ENCODE data around the gene POC1A.

The POC1A gene

GRCh38 chr3:52144796-52145735 is 9.2 kb downstream of the POC1A start:
- no peak for DNase-seq (ENCODE audit: low read depth, low spot score)
- peaks cover 31% of the 10 kb centered on the region for H3K36me3 ChIP-seq (ENCODE audit: control insufficient read depth, insufficient read depth, low read length)

GRCh38 chr3:52144034-52144795 is 10.0 kb downstream of the POC1A start:
- WGBS (ENCODE audit: insufficient coverage, insufficient read length) = no CpG with 5 or more reads among the region's 3 CpGs
- Histone ChIP-seq H3K27ac (ENCODE audit: low read length) (no peak overlapping the region), H3K9me3 (ENCODE audit: control insufficient read depth, insufficient read depth, low read length) (no peaks in the 10 kb centered on the region), H3K27me3 (ENCODE audit: control insufficient read depth, insufficient read depth, low read length) (no peaks in the 10 kb centered on the region), H3K4me3 (ENCODE audit: low read length) (no peak overlapping the region), H3K36me3 (ENCODE audit: control insufficient read depth, insufficient read depth, low read length) (peaks cover 25% of the 10 kb centered on the region), H3K4me1 (ENCODE audit: control insufficient read depth, insufficient read depth, low read length) (peaks cover 2% of the 10 kb centered on the region)
- DNase-seq (ENCODE audit: low read depth, low spot score) = peak; percentile 41

More at GRCh38 chr3:52144796-52145735, 9.2 kb downstream of the POC1A start:
- H3K4me1 ChIP-seq (ENCODE audit: control insufficient read depth, insufficient read depth, low read length) = peaks cover 2% of the 10 kb centered on the region
- no peaks in the 10 kb centered on the region for H3K27me3 ChIP-seq (ENCODE audit: control insufficient read depth, insufficient read depth, low read length)
- no CpG with 5 or more reads among the region's 11 CpGs for WGBS (ENCODE audit: insufficient coverage, insufficient read length)
- H3K27ac ChIP-seq (ENCODE audit: low read length) = no peak overlapping the region
- H3K4me3 ChIP-seq (ENCODE audit: low read length) = no peak overlapping the region
- no peaks in the 10 kb centered on the region for H3K9me3 ChIP-seq (ENCODE audit: control insufficient read depth, insufficient read depth, low read length)

- Histone ChIP-seq H3K27me3 (ENCODE audit: control insufficient read depth, insufficient read depth, low read length) (no peaks in the 10 kb centered on the region), H3K36me3 (ENCODE audit: control insufficient read depth, insufficient read depth, low read length) (peaks cover 19% of the 10 kb centered on the region), H3K4me3 (ENCODE audit: low read length) (no peak overlapping the region), H3K27ac (ENCODE audit: low read length) (no peak overlapping the region), H3K4me1 (ENCODE audit: control insufficient read depth, insufficient read depth, low read length) (peaks cover 2% of the 10 kb centered on the region), H3K9me3 (ENCODE audit: control insufficient read depth, insufficient read depth, low read length) (no peaks in the 10 kb centered on the region)
- DNase-seq (ENCODE audit: low read depth, low spot score) = no peak
- WGBS (ENCODE audit: insufficient coverage, insufficient read length) = no CpG with 5 or more reads among the region's 3 CpGs
Measured at GRCh38 chr3:52143616-52144015, 10.6 kb downstream of the POC1A start.

GRCh38 chr3:52143156-52143555 is 11.1 kb downstream of the POC1A start:
- DNase-seq (ENCODE audit: low read depth, low spot score) = no peak
- no peak overlapping the region for H3K27ac ChIP-seq (ENCODE audit: low read length)
- H3K27me3 ChIP-seq (ENCODE audit: control insufficient read depth, insufficient read depth, low read length) = no peaks in the 10 kb centered on the region
- peaks cover 2% of the 10 kb centered on the region for H3K4me1 ChIP-seq (ENCODE audit: control insufficient read depth, insufficient read depth, low read length)
- H3K36me3 ChIP-seq (ENCODE audit: control insufficient read depth, insufficient read depth, low read length) = peaks cover 17% of the 10 kb centered on the region
- WGBS (ENCODE audit: insufficient coverage, insufficient read length) = no CpG with 5 or more reads among the region's 4 CpGs
- H3K9me3 ChIP-seq (ENCODE audit: control insufficient read depth, insufficient read depth, low read length) = no peaks in the 10 kb centered on the region
- H3K4me3 ChIP-seq (ENCODE audit: low read length) = no peak overlapping the region

- no peak for DNase-seq (ENCODE audit: low read depth, low spot score)
- H3K27ac ChIP-seq (ENCODE audit: low read length) = no peak overlapping the region
- H3K36me3 ChIP-seq (ENCODE audit: control insufficient read depth, insufficient read depth, low read length) = peaks cover 19% of the 10 kb centered on the region
- H3K4me1 ChIP-seq (ENCODE audit: control insufficient read depth, insufficient read depth, low read length) = peaks cover 2% of the 10 kb centered on the region
- H3K4me3 ChIP-seq (ENCODE audit: low read length) = no peak overlapping the region
- no peaks in the 10 kb centered on the region for H3K27me3 ChIP-seq (ENCODE audit: control insufficient read depth, insufficient read depth, low read length)
- no CpG with 5 or more reads among the region's 7 CpGs for WGBS (ENCODE audit: insufficient coverage, insufficient read length)
- H3K9me3 ChIP-seq (ENCODE audit: control insufficient read depth, insufficient read depth, low read length) = no peaks in the 10 kb centered on the region
Measured at GRCh38 chr3:52141751-52142150, 12.5 kb downstream of the POC1A start.

GRCh38 chr3:52140769-52141168 is 13.5 kb downstream of the POC1A start:
- no CpG with 5 or more reads among the region's 5 CpGs for WGBS (ENCODE audit: insufficient coverage, insufficient read length)
- H3K36me3 ChIP-seq (ENCODE audit: control insufficient read depth, insufficient read depth, low read length) = peaks cover 11% of the 10 kb centered on the region
- no peak for DNase-seq (ENCODE audit: low read depth, low spot score)

GRCh38 chr3:52140000-52140399 is 14.2 kb downstream of the POC1A start:
- Histone ChIP-seq H3K4me1 (ENCODE audit: control insufficient read depth, insufficient read depth, low read length) (peaks cover 2% of the 10 kb centered on the region), H3K27ac (ENCODE audit: low read length) (no peak overlapping the region), H3K4me3 (ENCODE audit: low read length) (no peak overlapping the region), H3K9me3 (ENCODE audit: control insufficient read depth, insufficient read depth, low read length) (no peaks in the 10 kb centered on the region), H3K36me3 (ENCODE audit: control insufficient read depth, insufficient read depth, low read length) (peaks cover 3% of the 10 kb centered on the region), H3K27me3 (ENCODE audit: control insufficient read depth, insufficient read depth, low read length) (no peaks in the 10 kb centered on the region)
- no peak for DNase-seq (ENCODE audit: low read depth, low spot score)
- WGBS (ENCODE audit: insufficient coverage, insufficient read length) = no CpG with 5 or more reads among the region's 9 CpGs

More at GRCh38 chr3:52140769-52141168, 13.5 kb downstream of the POC1A start:
- Histone ChIP-seq H3K4me1 (ENCODE audit: control insufficient read depth, insufficient read depth, low read length) (peaks cover 2% of the 10 kb centered on the region), H3K9me3 (ENCODE audit: control insufficient read depth, insufficient read depth, low read length) (no peaks in the 10 kb centered on the region), H3K4me3 (ENCODE audit: low read length) (no peak overlapping the region), H3K27me3 (ENCODE audit: control insufficient read depth, insufficient read depth, low read length) (no peaks in the 10 kb centered on the region), H3K27ac (ENCODE audit: low read length) (no peak overlapping the region)

GRCh38 chr3:52137311-52137710 is 16.9 kb downstream of the POC1A start:
- DNase-seq (ENCODE audit: low read depth, low spot score) = no peak
- H3K4me1 ChIP-seq (ENCODE audit: control insufficient read depth, insufficient read depth, low read length) = no peaks in the 10 kb centered on the region
- no peak overlapping the region for H3K27ac ChIP-seq (ENCODE audit: low read length)
- no peaks in the 10 kb centered on the region for H3K27me3 ChIP-seq (ENCODE audit: control insufficient read depth, insufficient read depth, low read length)
- H3K4me3 ChIP-seq (ENCODE audit: low read length) = no peak overlapping the region
- WGBS (ENCODE audit: insufficient coverage, insufficient read length) = no CpG with 5 or more reads among the region's 7 CpGs
- peaks cover 3% of the 10 kb centered on the region; the same call in 1 of the 2 replicates for H3K36me3 ChIP-seq (ENCODE audit: control insufficient read depth, insufficient read depth, low read length)
- no peaks in the 10 kb centered on the region for H3K9me3 ChIP-seq (ENCODE audit: control insufficient read depth, insufficient read depth, low read length)

- H3K36me3 ChIP-seq (ENCODE audit: control insufficient read depth, insufficient read depth, low read length) = peaks cover 3% of the 10 kb centered on the region; the same call in 1 of the 2 replicates
- DNase-seq (ENCODE audit: low read depth, low spot score) = no peak
- H3K9me3 ChIP-seq (ENCODE audit: control insufficient read depth, insufficient read depth, low read length) = no peaks in the 10 kb centered on the region
- H3K27ac ChIP-seq (ENCODE audit: low read length) = no peak overlapping the region
- H3K27me3 ChIP-seq (ENCODE audit: control insufficient read depth, insufficient read depth, low read length) = no peaks in the 10 kb centered on the region
- no peak overlapping the region for H3K4me3 ChIP-seq (ENCODE audit: low read length)
- H3K4me1 ChIP-seq (ENCODE audit: control insufficient read depth, insufficient read depth, low read length) = no peaks in the 10 kb centered on the region
- no CpG with 5 or more reads among the region's 9 CpGs for WGBS (ENCODE audit: insufficient coverage, insufficient read length)
Measured at GRCh38 chr3:52136513-52136912, 17.7 kb downstream of the POC1A start.

- no CpG with 5 or more reads among the region's 4 CpGs for WGBS (ENCODE audit: insufficient coverage, insufficient read length)
- Histone ChIP-seq H3K9me3 (ENCODE audit: control insufficient read depth, insufficient read depth, low read length) (no peaks in the 10 kb centered on the region), H3K4me3 (ENCODE audit: low read length) (no peak overlapping the region), H3K27ac (ENCODE audit: low read length) (no peak overlapping the region), H3K27me3 (ENCODE audit: control insufficient read depth, insufficient read depth, low read length) (no peaks in the 10 kb centered on the region), H3K36me3 (ENCODE audit: control insufficient read depth, insufficient read depth, low read length) (peaks cover 3% of the 10 kb centered on the region; the same call in 1 of the 2 replicates), H3K4me1 (ENCODE audit: control insufficient read depth, insufficient read depth, low read length) (no peaks in the 10 kb centered on the region)
- no peak for DNase-seq (ENCODE audit: low read depth, low spot score)
Measured at GRCh38 chr3:52135332-52135731, 18.9 kb downstream of the POC1A start.

All from iPS DF 6.9 (cell line).